ENCODE measurements around the gene PPP1R3D.
"Not testable (repeated sequence)": the region's sequence is repeated elsewhere in the genome, so short reads cannot be mapped to it uniquely, and the experiment has no call there.

Gene PPP1R3D

GRCh38 chr20:59912609-59913008 lies 27.5 kb downstream of the PPP1R3D start:
- DNase-seq, result no peak

GRCh38 chr20:59911041-59911440 lies 29.1 kb downstream of the PPP1R3D start:
- DNase-seq, result no peak

GRCh38 chr20:59908855-59909254 lies 31.2 kb downstream of the PPP1R3D start:
- no peak for DNase-seq

- DNase-seq, result no peak
Observed at GRCh38 chr20:59903621-59904020, 36.5 kb downstream of the PPP1R3D start.

- no peak for DNase-seq
Observed at GRCh38 chr20:59902470-59902869, 37.6 kb downstream of the PPP1R3D start.

GRCh38 chr20:59895908-59896307 lies 44.2 kb downstream of the PPP1R3D start:
- DNase-seq, result no peak

GRCh38 chr20:59891581-59891980 lies 48.5 kb downstream of the PPP1R3D start:
- DNase-seq, result no peak

GRCh38 chr20:59890035-59890434 lies 50.1 kb downstream of the PPP1R3D start:
- DNase-seq, result not testable (repeated sequence)

- DNase-seq, result no peak
Observed at GRCh38 chr20:59888050-59888449, 52.1 kb downstream of the PPP1R3D start.
